Activated B cell treated with CpG ODN at 0.5 μM for 24 hours (primary cell): ENCODE results near the gene EIF2A. TPM values are rescaled to one million over a fixed set of nuclear protein-coding genes. Genes with fewer than 3 reads are reported as not detected.

Experiments
- ATAC-seq: fragments of 200-7000 bp; cut with Tn5 transposase; one replicate; pipeline ENCODE4 v1.10.0; 2021; ENCODE audit warnings: low read depth, mild to moderate bottlenecking, moderate library complexity
- CTCF ChIA-PET: fragments of 350-600 bp; sonication (Branson Sonifier 250); formaldehyde crosslinking; loops from one replicate; lab custom pipeline; 2021; ENCODE audit warnings: antibody characterized with exemption; lab: Charles Lee
- POLR2A ChIA-PET: fragments of 350-600 bp; sonication (Branson Sonifier 250); formaldehyde crosslinking; loops from one replicate; lab custom pipeline; 2021; ENCODE audit warnings: antibody characterized with exemption; lab: Charles Lee
- DNase-seq: peaks from one replicate; pipeline ENCODE4 v3.0.0; 2022
- H3K27ac Mint-ChIP-seq: one replicate; pipeline ENCODE4 v1.8.0; 2020; ENCODE audit warnings: mixed read lengths
- H3K27me3 Mint-ChIP-seq: one replicate; pipeline ENCODE4 v1.8.0; 2021; ENCODE audit warnings: mixed read lengths
- H3K36me3 Mint-ChIP-seq: one replicate; pipeline ENCODE4 v1.8.0; 2021; ENCODE audit warnings: low read depth, mixed read lengths
- H3K4me1 Mint-ChIP-seq: one replicate; pipeline ENCODE4 v1.8.0; 2021; ENCODE audit warnings: mixed read lengths
- H3K4me3 Mint-ChIP-seq: one replicate; pipeline ENCODE4 v1.8.0; 2020; ENCODE audit warnings: mild to moderate bottlenecking, mixed read lengths
- H3K9me3 Mint-ChIP-seq: one replicate; pipeline ENCODE4 v1.8.0; 2020; ENCODE audit warnings: mixed read lengths
- CTCF ChIP-seq: fragments of 200-600 bp; IDR thresholded peaks from one replicate; pipeline ENCODE4 v1.8.0; 2022; ENCODE audit warnings: antibody characterized with exemption, mild to moderate bottlenecking
- intact Hi-C: fragments of 100-400 bp; cut with micrococcal nuclease; formaldehyde crosslinking; loops from one replicate; pipeline ENCODE4 v1.15.1; 2024
- total RNA-seq: library from RNA; stranded (reverse); gene quantifications from 2 replicates; pipeline ENCODE4 v1.2.3, GENCODE V29; 2022

Gene EIF2A
- total RNA-seq, 1 donor from 2014 or later = 109 TPM

- Mint-ChIP-seq H3K36me3 (no peaks in the 10 kb centered on the region), H3K4me1 (no peaks in the 10 kb centered on the region), H3K4me3 (no peak overlapping the region), H3K27ac (no peak overlapping the region), H3K27me3 (peaks cover 25% of the 10 kb centered on the region), H3K9me3 (peaks cover 4% of the 10 kb centered on the region)
- intact Hi-C loops = no loop called here
- DNase-seq = no peak
- ChIA-PET CTCF (no interaction called here), POLR2A (no interaction called here)
- TF ChIP-seq CTCF = no peak
- no peak for ATAC-seq
These were observed 38.2 kb upstream of the EIF2A start for GRCh38 chr3:150508401-150508800.

GRCh38 chr3:150509780-150510179 lies 36.8 kb upstream of the EIF2A start:
- intact Hi-C loops = no loop called here

GRCh38 chr3:150511122-150511821 lies 35.3 kb upstream of the EIF2A start:
- DNase-seq (no peak), ATAC-seq (no peak)
- CTCF ChIA-PET = no interaction called here
- peaks cover 4% of the 10 kb centered on the region for H3K9me3 Mint-ChIP-seq
- no peaks in the 10 kb centered on the region for H3K4me1 Mint-ChIP-seq
- H3K27ac Mint-ChIP-seq = no peak overlapping the region
- no peak for TF ChIP-seq CTCF
- no peak overlapping the region for H3K4me3 Mint-ChIP-seq
- H3K36me3 Mint-ChIP-seq = no peaks in the 10 kb centered on the region
- H3K27me3 Mint-ChIP-seq = peaks cover 20% of the 10 kb centered on the region
- POLR2A ChIA-PET = no interaction called here
- intact Hi-C loops = no loop called here

More at GRCh38 chr3:150509780-150510179, 36.8 kb upstream of the EIF2A start:
- Mint-ChIP-seq H3K4me1 (no peaks in the 10 kb centered on the region), H3K36me3 (no peaks in the 10 kb centered on the region), H3K4me3 (no peak overlapping the region), H3K27me3 (peaks cover 25% of the 10 kb centered on the region), H3K9me3 (peaks cover 4% of the 10 kb centered on the region), H3K27ac (no peak overlapping the region)
- ChIA-PET CTCF (no interaction called here), POLR2A (no interaction called here)
- DNase-seq = no peak
- ATAC-seq = no peak
- no peak for TF ChIP-seq CTCF

- H3K4me1 Mint-ChIP-seq = no peaks in the 10 kb centered on the region
- H3K27me3 Mint-ChIP-seq = peaks cover 11% of the 10 kb centered on the region
- ATAC-seq (no peak), DNase-seq (no peak)
- CTCF ChIA-PET = interaction anchor here (1.0 kb wide), 1 partner anchor 12 kb away, joined by 3 read pairs; no protein-coding TSS in a partner anchor
- peaks cover 2% of the 10 kb centered on the region for H3K36me3 Mint-ChIP-seq
- no peak for TF ChIP-seq CTCF
- H3K27ac Mint-ChIP-seq = no peak overlapping the region
- H3K4me3 Mint-ChIP-seq = no peak overlapping the region
- intact Hi-C loops = no loop called here
- H3K9me3 Mint-ChIP-seq = peaks cover 3% of the 10 kb centered on the region
- POLR2A ChIA-PET = no interaction called here
These were observed 31.4 kb upstream of the EIF2A start for GRCh38 chr3:150515210-150515609.

- no peak for DNase-seq
- Mint-ChIP-seq H3K4me3 (no peak overlapping the region), H3K4me1 (no peaks in the 10 kb centered on the region), H3K27me3 (peaks cover 11% of the 10 kb centered on the region), H3K36me3 (peaks cover 2% of the 10 kb centered on the region), H3K27ac (no peak overlapping the region), H3K9me3 (peaks cover 3% of the 10 kb centered on the region)
- TF ChIP-seq CTCF = no peak
- intact Hi-C loops = no loop called here
- ChIA-PET CTCF (interaction anchor here (1.2 kb wide), 1 partner anchor 8 kb away, joined by 4 read pairs; no protein-coding TSS in a partner anchor), POLR2A (no interaction called here)
- no peak for ATAC-seq
These were observed 27.6 kb upstream of the EIF2A start for GRCh38 chr3:150519026-150519425.
